NB4 (cell line): Measurements from ENCODE around the gene MROH2A.

ENCODE experiments used
- DNase-seq: peaks from one replicate; pipeline ENCODE4 v3.0.0; 2010; ENCODE audit warnings: low read depth
- H3K4me3 ChIP-seq: one replicate; pipeline ENCODE4 v1.5.1; 2011; ENCODE audit warnings: mild to moderate bottlenecking, low read depth, low read length, moderate library complexity
- MYC ChIP-seq: IDR thresholded peaks from 2 replicates; pipeline ENCODE4 v1.6.1; 2011; ENCODE audit warnings: low read depth, low read length
- POLR2A ChIP-seq: IDR thresholded peaks from 2 replicates; pipeline ENCODE4 v1.6.1; 2011; ENCODE audit warnings: mild to moderate bottlenecking; ENCODE audit not compliant: insufficient read length; ENCODE audit errors: extremely low read depth
- TF ChIP-seq, protein P1 (sequence below): IDR thresholded peaks from 2 replicates; pipeline ENCODE4 v1.6.1; 2011; ENCODE audit warnings: low read depth, low read length
- TF ChIP-seq, protein P2 (sequence below): IDR thresholded peaks from one replicate; pipeline ENCODE4 v1.5.1; 2012; ENCODE audit warnings: low read depth, low read length

MROH2A gene

DNA sequence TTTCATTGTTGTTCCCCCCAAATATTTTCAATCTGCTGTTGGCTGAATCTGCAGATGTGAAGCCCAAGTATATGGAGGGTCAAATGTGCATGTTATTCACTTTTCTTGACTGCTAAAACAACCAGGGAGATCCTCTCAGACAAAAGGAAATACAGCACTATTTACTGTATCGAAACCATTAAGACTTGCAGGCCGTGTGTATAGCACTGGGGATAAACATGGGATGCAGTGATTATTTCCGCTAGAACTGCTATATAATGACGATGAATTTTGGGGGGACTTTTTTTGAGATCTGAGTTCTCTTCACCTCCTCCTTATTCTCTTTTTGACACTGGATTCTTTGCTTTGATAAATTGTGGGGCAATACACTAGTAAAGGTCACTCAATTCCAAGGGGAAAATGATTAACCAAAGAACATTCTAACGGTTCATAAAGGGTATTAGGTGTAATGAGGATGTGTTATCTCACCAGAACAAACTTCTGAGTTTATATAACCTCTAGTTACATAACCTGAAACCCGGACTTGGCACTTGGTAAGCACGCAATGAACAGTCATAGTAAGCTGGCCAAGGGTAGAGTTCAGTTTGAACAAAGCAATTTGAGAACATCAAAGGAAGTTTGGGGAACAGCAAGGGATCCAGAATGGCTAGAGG is 21.6 kb upstream of the MROH2A start:
- H3K4me3 ChIP-seq, result no peak overlapping the region
- no peak for DNase-seq
- TF ChIP-seq, protein P1, sequence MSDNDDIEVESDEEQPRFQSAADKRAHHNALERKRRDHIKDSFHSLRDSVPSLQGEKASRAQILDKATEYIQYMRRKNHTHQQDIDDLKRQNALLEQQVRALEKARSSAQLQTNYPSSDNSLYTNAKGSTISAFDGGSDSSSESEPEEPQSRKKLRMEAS, result no peak
- TF ChIP-seq, protein P2, sequence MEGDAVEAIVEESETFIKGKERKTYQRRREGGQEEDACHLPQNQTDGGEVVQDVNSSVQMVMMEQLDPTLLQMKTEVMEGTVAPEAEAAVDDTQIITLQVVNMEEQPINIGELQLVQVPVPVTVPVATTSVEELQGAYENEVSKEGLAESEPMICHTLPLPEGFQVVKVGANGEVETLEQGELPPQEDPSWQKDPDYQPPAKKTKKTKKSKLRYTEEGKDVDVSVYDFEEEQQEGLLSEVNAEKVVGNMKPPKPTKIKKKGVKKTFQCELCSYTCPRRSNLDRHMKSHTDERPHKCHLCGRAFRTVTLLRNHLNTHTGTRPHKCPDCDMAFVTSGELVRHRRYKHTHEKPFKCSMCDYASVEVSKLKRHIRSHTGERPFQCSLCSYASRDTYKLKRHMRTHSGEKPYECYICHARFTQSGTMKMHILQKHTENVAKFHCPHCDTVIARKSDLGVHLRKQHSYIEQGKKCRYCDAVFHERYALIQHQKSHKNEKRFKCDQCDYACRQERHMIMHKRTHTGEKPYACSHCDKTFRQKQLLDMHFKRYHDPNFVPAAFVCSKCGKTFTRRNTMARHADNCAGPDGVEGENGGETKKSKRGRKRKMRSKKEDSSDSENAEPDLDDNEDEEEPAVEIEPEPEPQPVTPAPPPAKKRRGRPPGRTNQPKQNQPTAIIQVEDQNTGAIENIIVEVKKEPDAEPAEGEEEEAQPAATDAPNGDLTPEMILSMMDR, result no peak
- TF ChIP-seq MYC (no peak), POLR2A (no peak)

DNA sequence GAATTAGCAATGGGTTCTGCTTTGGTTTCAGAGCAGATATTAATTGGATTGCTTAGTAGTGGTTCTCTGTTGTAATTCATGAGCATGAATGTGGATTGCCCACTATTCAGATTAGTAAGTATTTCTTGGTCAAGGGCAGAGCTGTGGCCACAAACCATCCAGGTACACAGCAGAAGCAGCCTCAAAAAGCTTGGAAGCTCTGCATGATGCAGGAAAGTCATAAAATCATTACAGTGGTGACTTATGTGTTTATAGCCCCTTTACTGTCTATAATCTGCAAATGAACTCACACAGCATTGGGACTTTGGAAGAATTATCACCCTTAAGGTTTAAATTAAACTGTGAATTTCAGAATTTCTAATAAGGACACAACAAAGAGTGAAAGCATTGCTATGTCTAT is 20.0 kb upstream of the MROH2A start:
- no peak overlapping the region for H3K4me3 ChIP-seq
- no peak for DNase-seq
- TF ChIP-seq, protein P1, result no peak
- no peak for TF ChIP-seq POLR2A
- TF ChIP-seq MYC, result no peak
- TF ChIP-seq, protein P2, result no peak

DNA sequence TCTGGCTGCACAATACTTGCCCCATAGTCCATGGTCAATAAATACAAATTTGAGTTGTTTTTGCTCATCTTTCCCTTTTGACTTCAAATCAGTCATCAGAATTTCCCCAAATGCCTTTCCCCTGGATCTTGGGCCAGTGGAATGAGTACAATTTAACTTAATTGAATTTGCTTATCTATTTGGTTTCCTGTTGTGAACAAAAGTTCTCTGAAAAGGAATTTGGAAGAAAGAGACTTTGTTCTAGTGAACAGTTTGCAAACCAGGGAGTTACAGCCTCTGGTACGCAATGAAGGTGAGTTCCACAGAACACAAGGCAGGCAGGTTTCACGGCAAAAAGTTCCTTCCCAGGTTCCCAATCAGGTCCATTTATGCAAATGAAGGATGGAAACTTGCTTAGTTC is 19.3 kb upstream of the MROH2A start:
- DNase-seq, result no peak
- TF ChIP-seq MYC (no peak), POLR2A (no peak)
- TF ChIP-seq, protein P1, result no peak
- TF ChIP-seq, protein P2, result no peak
- no peak overlapping the region for H3K4me3 ChIP-seq

DNA sequence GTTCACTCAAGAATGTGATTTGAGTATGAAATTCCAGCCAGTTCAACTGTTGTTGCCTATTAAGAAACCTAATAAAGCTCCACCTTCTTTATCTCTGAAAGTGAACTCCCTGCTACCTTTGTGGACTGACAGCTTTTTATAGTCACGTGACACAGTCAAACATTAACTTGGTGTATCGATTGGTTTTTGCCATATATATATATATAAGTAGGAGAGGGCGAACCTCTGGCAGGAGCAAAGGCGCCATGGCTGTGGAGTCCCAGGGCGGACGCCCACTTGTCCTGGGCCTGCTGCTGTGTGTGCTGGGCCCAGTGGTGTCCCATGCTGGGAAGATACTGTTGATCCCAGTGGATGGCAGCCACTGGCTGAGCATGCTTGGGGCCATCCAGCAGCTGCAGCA is 18.1 kb upstream of the MROH2A start, which contains the start of gene UGT1A1:
UGT1A1 (plus strand) TSS at position 228 of the 400 bp plus-strand sequence; CDS start at position 246, 18 bp downstream.
- H3K4me3 ChIP-seq, result no peak within 1 kb of the TSS
- TF ChIP-seq, protein P1, result no peak
- TF ChIP-seq MYC, result no peak
- TF ChIP-seq, protein P2, result no peak
- no peak for TF ChIP-seq POLR2A
- DNase-seq, result no peak

DNA sequence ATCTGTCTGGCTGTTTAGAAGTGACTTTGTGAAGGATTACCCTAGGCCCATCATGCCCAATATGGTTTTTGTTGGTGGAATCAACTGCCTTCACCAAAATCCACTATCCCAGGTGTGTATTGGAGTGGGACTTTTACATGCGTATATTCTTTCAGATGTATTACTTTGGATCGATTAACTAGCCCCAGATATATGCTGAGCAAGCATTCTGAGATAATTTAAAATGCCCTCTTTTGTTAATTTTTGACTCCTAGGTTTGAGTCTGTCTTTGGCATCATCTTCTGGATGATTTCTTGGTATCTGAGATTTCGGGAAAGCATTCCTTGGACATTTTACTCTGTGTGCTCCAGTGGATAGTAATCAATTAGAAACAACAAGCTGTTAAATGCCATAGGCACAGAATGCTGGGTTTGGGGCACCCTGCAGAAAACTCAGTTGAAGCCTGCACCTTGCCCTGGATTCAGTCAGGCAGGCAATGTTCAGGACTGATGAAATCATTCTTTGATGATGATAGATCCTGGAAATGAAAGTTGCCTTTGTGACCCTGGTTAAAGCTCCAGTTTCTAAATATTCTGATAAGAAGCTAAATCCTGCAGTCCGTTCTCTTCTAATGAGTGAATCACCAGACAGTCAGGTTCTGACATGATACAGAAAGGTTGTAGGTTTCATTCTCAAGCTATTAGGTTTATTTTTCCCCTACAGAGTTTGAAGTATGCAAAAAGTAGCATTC is 16.9 kb upstream of the MROH2A start:
- DNase-seq, result no peak
- no peak overlapping the region for H3K4me3 ChIP-seq
- TF ChIP-seq, protein P2, result no peak
- TF ChIP-seq MYC (no peak), POLR2A (no peak)
- TF ChIP-seq, protein P1, result no peak
